ENCODE measurements around the gene MAGEB4.

MAGEB4 gene

GRCh38 chrX:30283456-30284200 is 41.8 kb downstream of the MAGEB4 start:
- no peak for DNase-seq (ENCODE audit: low read depth in 3 of 3)

Measured in stimulated activated CD4-positive, alpha-beta T cell treated with anti-CD3 and anti-CD28 coated beads, TNF-alpha, amount 100 ng/mL, for 48 hours (primary cell).